AG04450 (cell line): ENCODE results near the gene BATF3. TPM values are rescaled to one million over a fixed set of nuclear protein-coding genes. Genes with fewer than 3 reads are reported as not detected.

Source experiments
- CTCF ChIA-PET: fragments of 300-600, 350-600 bp; formaldehyde crosslinking; extraction: SDS; loops from one replicate; lab custom pipeline; 2022; ENCODE audit warnings: antibody characterized with exemption, inconsistent platforms; lab: Charles Lee
- POLR2A ChIA-PET: fragments of 350-600 bp; formaldehyde crosslinking; extraction: SDS; loops from one replicate; lab custom pipeline; 2021; ENCODE audit warnings: antibody characterized with exemption, inconsistent platforms; lab: Yijun Ruan, JAX
- DNase-seq: peaks from one replicate; pipeline ENCODE4 v3.0.0-alpha.2; 2011; ENCODE audit warnings: low read depth, low spot score
- H3K27ac ChIP-seq: one replicate; pipeline ENCODE4 v1.5.1; 2012; ENCODE audit warnings: low read depth, low read length, control low read depth
- H3K27me3 ChIP-seq: one replicate; pipeline ENCODE4 v1.6.0; 2012; ENCODE audit warnings: low read length; ENCODE audit not compliant: control insufficient read depth, insufficient read depth
- H3K4me3 ChIP-seq: 2 replicates; pipeline ENCODE4 v1.5.1; 2011; ENCODE audit warnings: mild to moderate bottlenecking, low read depth, low read length, control low read depth
- H3K9me3 ChIP-seq: 2 replicates; pipeline ENCODE4 v1.5.1; 2012; ENCODE audit warnings: low read length; ENCODE audit not compliant: control insufficient read depth, insufficient read depth
- CTCF ChIP-seq: IDR thresholded peaks from 2 replicates; pipeline ENCODE4 v1.5.1; 2011; ENCODE audit warnings: low read depth, low read length, control low read depth, inconsistent platforms
- polyA minus RNA-seq: library from RNA; depleted of rRNA, polyadenylated mRNA; stranded (reverse); fragments of >200 nt; gene quantifications from 2 replicates; pipeline ENCODE4 v1.2.3, GENCODE V29; 2011; rRNA and poly(A)+ RNA removed
- polyA plus RNA-seq: library from polyadenylated mRNA; depleted of rRNA; stranded (reverse); fragments of >200 nt; gene quantifications from 2 replicates; pipeline ENCODE4 v1.2.3, GENCODE V29; 2011; rRNA removed

Gene BATF3
- polyA plus RNA-seq (1.4 and 1.5 TPM in 2 replicates), polyA minus RNA-seq (0.48 and 0.60 TPM in 2 replicates)

- Histone ChIP-seq H3K9me3 (no peaks in the 10 kb centered on the region; the same call in 1 of the 2 replicates), H3K27ac (no peak within 1 kb of the TSS), H3K27me3 (peaks cover 4% of the 10 kb centered on the region), H3K4me3 (peak within 1 kb of the TSS; percentile 66)
- ChIA-PET POLR2A (interaction anchor here (0.6 kb wide), 1 partner anchor 465 kb away, joined by 3 read pairs; no protein-coding TSS in a partner anchor), CTCF (interaction anchor here (0.6 to 1.8 kb wide), 6 partner anchors 9 to 99 kb away, joined by 3 to 9 read pairs (median 5); no protein-coding TSS in a partner anchor)
- no peak for TF ChIP-seq CTCF
- DNase-seq = no peak
Measured at GRCh38 chr1:212699625-212700222, at the start of gene BATF3. Gene BATF3, minus strand, starts transcription at chr1:212699840. Its CDS starts 78 bp downstream, at chr1:212699762.

GRCh38 chr1:212746546-212746945, 46.9 kb upstream of the BATF3 start:
- no peak for DNase-seq
- no peak for TF ChIP-seq CTCF
- Histone ChIP-seq H3K9me3 (no peaks in the 10 kb centered on the region), H3K4me3 (no peak overlapping the region), H3K27me3 (no peaks in the 10 kb centered on the region), H3K27ac (no peak overlapping the region)
- POLR2A ChIA-PET = no interaction called here
- CTCF ChIA-PET = interaction anchor here (0.6 to 8.1 kb wide), 6 partner anchors 11 to 290 kb away, joined by 3 to 59 read pairs (median 4); partner anchors contain the start of gene BATF3

- Histone ChIP-seq H3K4me3 (no peak overlapping the region), H3K27me3 (no peaks in the 10 kb centered on the region), H3K27ac (no peak overlapping the region), H3K9me3 (no peaks in the 10 kb centered on the region; the same call in 1 of the 2 replicates)
- POLR2A ChIA-PET = no interaction called here
- TF ChIP-seq CTCF = no peak
- CTCF ChIA-PET = interaction anchor here (0.9 kb wide), 1 partner anchor 80 kb away, joined by 3 read pairs; no protein-coding TSS in a partner anchor
- no peak for DNase-seq
Measured at GRCh38 chr1:212745303-212745702, 45.7 kb upstream of the BATF3 start.

- DNase-seq = no peak
- no peak overlapping the region for H3K4me3 ChIP-seq
- H3K9me3 ChIP-seq = no peaks in the 10 kb centered on the region; the same call in 1 of the 2 replicates
- no peak overlapping the region for H3K27ac ChIP-seq
- TF ChIP-seq CTCF = no peak
- no peaks in the 10 kb centered on the region for H3K27me3 ChIP-seq
- ChIA-PET POLR2A (no interaction called here), CTCF (interaction anchor here (0.6 to 1.1 kb wide), 2 partner anchors 41 to 60 kb away, joined by 3 read pairs; no protein-coding TSS in a partner anchor)
Measured at GRCh38 chr1:212743901-212744475, 44.3 kb upstream of the BATF3 start.
